Peyer's patch (tissue), 4 donors: ENCODE results near the gene MTA3.
"Not testable (repeated sequence)": the region's sequence is repeated elsewhere in the genome, so short reads cannot be mapped to it uniquely, and the experiment has no call there.

Experiments
- CTCF ChIP-seq, 6 experiments: fragments of 450-650 bp in 4 of 6; fragments of 200-600 bp in 2 of 6; sonication (generic) in 1 of 6; IDR thresholded peaks; one replicate each; pipeline ENCODE4 v1.5.1; 2017 to 2019; ENCODE audit warnings: antibody characterized with exemption in 6 of 6, mild to moderate bottlenecking in 3 of 6, moderate library complexity in 1 of 6
- POLR2A ChIP-seq, 2 donors: fragments of 450-650 bp; IDR thresholded peaks; one replicate each; pipeline ENCODE4 v1.5.1; 2017; ENCODE audit warnings: antibody characterized with exemption in 2 of 2, mild to moderate bottlenecking in 2 of 2, moderate library complexity in 2 of 2

GRCh38 chr2:42642371-42642770 lies 73.9 kb downstream of the MTA3 start:
- not testable (repeated sequence) for TF ChIP-seq CTCF, POLR2A (IDR thresholded peaks at IDR 0.05)
